GM21619 (cell line): ENCODE results near the gene TSPAN18.

Experiments
- ATAC-seq: cut with Tn5 transposase; IDR thresholded peaks from one replicate; pipeline ENCODE4 v1.9.1; 2021; ENCODE audit not compliant: unreplicated experiment

TSPAN18 gene

DNA sequence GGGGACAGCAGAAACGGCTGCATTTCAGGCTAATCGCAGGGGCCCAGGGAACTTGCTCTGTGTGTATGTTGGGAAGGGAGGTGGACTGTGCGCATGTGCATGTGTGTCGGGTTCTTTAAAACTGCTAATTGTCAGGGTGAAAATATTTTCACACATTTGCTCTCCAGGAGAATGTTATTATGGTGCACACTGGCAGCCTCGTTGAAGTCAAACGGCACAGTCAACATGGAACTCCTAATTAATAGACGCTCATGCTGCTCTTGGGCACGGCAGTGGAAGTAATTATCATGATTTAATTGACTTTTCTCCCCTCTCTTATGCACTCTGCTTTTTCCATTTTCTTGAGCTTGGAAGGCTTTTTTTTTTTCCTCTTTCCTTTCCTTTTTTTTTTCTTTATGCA is 92.6 kb downstream of the TSPAN18 start:
- no peak for ATAC-seq

DNA sequence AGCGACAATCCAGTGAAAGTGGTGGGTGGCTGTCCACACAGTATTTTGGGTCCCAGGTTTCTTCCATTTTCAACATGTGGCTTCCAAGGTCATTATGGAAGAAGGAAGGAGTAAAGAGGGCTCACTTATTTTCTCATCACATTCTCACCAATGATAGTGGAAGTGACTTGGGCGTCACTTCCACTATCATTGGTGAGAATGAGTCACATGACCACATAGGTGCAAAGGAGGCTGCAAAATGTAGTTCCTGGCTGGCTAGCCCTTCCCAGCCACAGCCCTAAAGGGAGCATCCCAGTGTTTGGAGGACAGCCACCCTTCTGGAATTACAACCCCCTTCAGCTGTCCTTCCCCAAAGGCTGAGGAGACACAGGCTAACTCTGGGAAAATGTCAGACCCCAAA is 95.6 kb downstream of the TSPAN18 start:
- no peak for ATAC-seq

DNA sequence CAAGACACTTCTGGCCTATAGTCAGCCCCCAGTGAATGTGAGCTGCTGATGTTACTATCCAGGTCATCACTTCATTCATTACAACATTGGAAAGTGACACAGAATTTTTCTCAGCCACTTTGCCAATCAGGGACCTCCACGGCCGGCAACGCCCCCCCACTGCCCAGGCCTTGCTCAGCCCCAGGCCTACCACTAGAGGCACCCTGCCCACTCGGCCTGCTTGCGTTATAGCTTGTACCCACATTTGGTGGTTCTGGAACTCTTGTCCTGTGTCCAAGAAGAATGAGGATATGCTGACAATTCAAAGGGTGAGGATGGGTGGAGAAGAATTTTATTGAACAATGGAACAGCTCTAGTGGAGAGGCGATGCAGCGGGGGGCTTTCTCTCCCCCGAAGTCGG is 96.2 kb downstream of the TSPAN18 start:
- ATAC-seq: no peak

DNA sequence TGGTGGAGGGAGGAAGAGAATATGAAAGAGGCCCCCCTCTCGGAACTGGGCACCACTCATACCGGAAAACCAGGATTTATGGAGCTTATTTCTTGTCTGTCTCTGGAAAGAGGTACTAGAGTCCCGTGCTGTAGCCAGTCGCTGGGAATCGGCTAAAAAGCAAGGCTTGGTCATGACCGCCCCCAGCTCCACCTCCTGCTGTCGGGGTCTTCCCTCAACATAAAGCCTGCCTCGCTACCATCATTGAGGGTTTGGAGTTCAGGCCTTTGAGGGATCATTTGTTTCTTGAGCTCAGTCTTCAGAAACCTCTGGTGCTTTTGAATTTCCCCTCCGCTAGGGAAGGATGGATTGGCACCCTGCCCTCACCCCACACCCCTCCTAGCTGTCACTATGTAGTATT is 97.1 kb downstream of the TSPAN18 start:
- ATAC-seq: no peak

DNA sequence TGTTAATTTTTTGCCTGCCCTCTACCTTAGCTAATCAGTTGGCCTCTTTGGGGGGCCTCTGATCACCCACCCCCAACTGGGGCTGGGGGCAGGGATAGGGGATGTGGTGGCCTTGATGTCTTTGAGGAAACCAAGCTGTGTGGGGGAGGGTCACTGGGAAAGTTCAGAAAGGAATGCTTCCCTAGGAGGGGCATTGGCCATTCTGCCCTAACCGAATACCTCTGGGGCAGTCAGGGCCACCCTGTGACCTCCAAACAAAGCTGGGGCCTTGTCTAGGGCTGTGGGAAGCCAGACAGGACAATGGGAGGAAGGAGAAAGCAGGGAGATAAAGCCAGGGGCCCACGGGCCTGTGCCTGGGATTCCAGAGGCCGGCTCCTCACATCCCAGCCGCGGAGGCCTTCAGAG is 97.5 kb downstream of the TSPAN18 start:
- ATAC-seq: no peak

DNA sequence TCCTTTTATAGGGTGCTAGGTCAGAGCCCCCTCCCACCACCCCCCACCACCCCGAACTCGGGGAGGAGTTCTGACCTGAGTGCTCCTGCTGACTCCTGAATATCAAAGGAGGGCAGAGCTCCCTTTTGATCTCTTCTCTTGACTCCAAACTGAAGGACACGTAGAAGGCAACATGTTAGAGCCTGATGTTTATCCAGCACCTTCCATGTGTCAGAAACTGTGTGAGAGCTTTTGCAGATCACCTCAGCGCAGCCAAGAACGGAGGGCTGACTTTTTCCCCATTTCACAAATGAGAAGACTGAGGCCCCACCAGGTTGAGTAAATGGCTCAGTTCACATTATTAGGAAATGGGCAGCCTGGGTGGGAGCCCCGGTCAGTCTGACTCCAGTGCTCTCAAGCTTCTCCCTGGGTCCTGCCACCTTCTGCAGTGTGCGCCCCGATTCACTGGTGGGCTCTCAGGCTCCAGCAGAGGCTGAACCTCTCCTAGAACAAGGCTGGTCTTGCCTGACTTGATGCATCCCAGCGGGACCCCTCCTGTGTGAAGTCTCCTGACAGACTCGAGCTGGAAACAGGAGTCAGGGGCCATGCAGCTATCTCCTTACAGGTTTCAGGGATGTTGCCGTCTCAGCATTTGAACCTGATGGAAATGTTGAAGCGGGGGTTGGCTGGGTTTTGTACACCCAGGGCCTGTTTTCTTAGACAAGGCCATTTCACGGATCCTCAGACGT is 98.5 kb downstream of the TSPAN18 start:
- ATAC-seq: no peak

DNA sequence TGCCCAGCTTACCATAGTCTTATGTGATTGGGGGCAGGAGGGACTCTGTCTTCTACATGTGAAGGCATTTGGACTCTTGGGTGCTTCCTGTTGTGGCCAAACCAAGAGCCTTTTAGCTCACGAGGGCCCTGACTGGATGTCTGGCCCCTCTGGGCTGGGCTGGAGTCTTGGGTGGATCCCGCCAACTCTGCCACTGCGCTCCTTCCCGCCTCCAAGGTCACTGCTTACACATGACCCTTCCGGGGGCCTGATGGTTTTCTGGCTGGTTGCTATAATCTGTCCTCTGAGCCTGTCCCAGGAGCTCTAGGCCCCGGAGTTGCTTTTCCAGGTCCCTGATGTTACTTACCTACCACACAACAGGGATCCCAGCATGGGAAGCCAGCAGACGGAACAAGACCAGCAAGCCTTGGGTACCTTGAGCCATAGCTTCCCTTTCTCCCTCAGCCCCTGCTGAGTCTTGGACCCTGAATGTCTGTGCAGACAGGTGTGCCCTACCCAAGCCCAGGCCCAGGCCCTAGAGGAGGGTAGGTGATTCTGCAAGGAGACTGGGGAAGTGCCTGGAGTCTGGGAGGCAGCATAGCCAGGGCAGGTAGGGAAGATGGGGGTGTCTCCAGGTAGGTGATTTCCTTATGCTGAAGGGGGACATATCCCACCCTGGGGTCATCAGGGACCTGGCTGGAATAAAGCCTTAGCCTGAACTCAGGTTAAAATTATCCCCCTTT is 100.3 kb downstream of the TSPAN18 start:
- no peak for ATAC-seq

DNA sequence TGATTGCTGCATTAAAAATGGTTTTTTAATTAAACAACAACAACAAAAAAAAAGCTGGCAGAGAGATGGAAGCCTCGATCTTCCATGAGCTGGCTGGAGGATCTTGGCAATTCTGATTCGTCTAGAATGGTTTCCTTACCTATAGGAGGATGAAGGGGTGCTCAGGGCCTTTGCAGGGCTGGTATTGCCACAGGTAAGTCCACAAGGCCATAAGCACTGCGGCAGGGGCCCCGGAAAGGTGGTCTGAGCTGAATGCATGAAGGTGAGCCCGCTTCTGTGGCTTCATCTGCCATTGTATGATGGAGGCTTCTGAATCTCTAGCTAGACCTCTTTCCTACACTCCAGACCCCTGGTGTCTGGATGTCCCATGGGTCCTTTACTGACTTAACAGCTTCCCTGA is 101.5 kb downstream of the TSPAN18 start:
- ATAC-seq: no peak

DNA sequence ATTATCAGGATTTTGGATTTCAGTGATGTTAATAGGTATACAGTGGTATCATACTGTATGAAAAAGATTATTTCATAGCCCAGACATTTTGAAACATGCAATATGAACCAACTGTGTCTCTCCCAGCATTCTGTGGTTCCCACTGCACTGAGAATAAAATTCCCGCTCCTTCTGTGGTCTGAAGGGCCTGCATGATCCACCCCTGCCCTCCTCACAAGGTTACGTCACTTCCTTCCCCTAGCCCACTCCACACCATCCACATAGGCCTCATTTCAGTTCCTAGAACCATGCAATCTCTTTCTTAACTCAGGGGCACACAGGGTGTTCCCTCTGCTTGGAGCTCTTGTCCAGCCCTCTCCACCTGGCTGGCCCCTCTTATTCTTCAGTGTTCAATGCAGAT is 103.1 kb downstream of the TSPAN18 start:
- no peak for ATAC-seq

DNA sequence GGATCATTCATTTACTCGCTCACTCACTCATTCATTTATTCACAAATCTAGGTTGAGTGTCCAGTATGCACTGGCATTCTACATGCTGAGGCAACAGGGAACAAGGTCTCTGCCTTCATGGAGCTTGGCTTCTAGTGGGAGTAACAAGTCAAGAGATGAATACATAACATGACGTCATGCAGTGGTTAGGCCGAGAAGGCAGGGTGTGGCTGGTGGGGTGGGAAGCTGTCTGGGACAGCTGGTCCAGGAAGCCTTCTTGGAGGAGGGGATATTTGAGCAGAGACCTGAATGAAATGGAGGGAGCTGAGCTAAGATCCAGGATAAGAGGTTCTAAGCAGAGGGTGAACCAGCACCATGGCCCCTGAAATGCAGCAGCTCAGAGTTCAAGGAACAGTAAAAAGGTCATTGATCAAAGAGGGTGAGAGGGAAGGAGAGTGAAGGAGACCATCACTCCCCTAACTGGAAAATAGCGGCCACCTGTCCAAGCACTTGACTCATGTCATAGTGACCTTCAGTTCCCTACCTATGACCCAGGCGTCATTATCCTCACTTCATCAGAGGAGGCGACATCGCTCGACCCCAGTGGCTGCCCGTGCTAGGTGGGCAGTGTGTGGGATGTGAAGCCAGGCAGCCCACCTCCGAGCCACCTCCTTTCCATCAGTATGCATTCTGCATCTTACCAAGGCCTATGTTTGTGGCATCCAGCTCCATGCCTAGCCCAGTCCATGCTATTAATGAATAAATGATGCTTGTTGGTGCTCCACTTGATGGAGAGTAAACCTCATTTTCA is 105.0 kb downstream of the TSPAN18 start:
- no peak for ATAC-seq

DNA sequence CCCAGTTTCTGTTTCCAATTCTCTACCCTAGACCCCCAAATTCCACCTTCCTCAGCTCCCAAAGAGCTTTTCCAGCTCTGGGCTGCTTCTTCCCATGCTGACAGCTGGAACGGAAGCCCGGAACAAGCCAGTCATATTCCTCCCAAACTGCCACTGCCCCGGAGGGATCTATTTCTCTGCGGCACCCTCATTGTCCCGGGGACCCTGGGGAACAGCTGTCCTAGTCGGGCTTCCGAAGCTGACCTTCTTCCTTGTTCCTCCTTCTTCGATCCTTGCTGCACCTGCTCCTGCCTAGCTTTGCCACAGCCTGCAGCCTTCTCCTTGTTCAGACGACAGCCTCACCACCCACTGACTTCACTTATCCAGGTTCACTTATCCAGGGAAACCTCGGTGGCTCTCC is 105.7 kb downstream of the TSPAN18 start:
- ATAC-seq: no peak

DNA sequence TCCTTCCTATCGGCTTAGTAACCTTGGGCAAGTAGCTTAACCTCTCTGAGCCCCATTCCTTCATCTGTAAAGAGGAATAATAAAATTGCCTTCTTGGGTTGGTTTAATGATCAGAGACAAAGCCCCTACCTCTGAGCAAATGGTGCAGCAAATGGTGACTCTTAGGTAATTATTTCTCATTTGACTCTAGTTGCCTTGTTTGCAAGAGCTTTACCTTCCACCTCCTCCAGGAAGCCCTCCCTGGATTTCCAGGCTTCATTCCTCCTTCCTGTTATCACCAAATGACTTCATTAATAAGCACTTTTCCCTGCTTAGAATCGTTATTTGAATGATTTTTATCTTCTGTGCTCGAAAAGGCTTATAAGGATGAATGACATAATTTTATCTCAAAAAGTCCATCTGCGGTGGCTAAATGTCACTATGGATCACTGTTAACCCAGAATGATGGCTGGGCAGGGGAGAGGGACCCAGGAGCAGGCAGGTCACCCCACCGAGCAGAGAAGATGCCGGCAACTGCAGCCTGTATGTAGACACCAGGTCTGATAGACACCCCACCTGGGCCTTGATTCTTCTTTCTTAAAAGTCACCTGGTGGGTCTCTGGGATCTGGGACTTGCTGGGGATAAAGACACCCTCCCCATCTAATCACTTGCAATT is 106.6 kb downstream of the TSPAN18 start:
- no peak for ATAC-seq

DNA sequence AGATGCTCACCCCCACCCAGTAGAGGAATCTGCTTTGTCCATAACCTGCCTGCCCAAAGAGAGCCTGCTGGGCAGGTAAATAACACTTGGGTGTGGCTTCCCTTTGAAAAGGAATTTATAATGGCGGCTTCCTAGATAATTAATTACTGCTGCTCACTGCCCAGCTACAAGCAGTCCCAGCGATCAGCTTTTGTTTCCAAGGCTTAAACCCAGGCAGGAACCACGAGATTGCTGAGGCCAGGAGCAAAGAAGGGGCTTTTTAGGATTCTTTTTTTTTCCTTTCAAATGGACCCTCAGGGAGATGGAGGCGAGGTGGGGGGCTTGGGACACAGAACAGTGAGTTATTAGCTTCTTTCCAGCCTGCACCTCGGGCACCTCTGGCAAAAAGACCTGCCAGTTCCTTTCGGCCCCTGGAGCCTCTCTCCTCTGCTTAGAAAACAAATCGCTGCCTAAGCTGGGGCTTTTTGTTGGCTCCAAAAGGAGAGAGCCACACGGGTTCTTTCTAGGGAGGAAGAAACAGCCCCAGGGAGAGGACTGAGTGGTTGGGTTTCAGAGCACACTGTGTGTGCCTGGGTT is 107.2 kb downstream of the TSPAN18 start:
- no peak for ATAC-seq

DNA sequence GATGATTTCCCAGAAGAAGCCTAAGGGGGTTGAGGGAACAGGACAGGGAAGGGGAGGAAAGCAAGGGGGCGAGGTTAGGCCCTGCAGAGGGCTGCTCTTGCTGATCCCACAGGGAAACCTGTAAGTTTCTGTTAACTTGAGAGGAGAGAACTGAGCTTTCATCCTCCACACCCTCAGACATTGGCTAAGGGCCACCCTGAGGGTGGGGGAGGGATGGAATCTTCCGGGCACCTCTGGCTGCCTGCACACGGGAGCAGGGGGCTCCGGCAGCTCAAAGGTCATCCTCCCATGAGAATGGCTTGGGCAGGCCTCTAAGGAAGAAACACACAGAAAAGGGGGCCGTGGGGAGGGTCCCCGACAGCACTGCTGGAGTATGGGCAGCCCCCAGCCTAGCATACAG is 108.1 kb downstream of the TSPAN18 start:
- no peak for ATAC-seq

DNA sequence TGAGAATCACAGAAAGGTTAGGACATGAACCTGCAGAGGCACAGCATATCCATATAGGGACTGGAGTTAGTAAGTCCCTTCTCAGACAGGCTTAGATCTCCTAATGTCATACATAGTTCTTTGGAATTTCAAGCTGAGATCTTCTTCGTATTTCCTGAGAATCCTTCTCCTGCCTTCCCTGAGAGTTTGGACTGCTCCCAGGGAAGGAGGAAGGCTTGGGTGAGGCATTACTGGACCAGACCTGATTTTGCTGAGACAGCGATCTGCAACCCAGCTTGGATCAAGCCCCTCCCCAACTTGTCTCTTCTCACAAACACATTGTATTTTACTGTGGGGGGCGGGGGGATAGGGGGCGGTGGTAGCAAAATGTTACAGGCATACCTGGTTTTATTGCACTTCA is 108.5 kb downstream of the TSPAN18 start:
- ATAC-seq: no peak

DNA sequence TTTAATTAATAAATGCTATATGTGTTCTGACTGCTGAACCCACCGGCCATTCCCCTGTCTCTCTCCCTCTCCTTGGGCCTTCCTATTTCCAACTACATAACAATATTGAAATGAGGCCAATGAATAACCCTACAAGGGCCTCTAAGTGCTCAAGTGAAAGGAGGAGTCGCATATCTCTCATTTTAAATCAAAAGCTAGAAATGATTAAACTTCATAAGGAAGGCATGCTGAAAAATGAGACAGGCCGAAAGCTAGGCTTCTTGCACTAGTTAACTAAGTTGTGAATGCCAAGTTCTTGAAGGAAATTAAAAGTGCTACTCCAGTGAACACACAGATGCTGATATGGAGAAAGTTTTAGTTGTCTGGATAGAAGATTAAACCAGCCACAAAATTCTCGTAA is 109.2 kb downstream of the TSPAN18 start:
- ATAC-seq: no peak

DNA sequence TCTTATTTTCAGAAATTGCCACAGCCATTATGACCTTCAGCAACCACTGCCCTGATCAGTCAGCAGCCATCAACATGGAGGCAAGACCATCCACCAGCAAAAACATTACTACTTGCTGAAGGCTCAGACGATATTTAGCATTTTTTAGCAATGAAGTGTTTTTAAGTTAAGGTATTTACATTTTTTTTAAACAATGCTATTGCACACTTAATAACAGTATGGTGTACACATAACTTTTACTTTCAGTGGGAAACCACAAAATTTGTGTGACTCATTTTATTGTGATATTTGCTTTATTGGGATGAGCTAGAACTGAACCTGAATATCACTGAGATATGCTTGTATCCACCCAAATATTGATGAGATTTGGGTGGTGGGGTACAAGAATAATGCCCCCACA is 110.9 kb downstream of the TSPAN18 start:
- no peak for ATAC-seq

DNA sequence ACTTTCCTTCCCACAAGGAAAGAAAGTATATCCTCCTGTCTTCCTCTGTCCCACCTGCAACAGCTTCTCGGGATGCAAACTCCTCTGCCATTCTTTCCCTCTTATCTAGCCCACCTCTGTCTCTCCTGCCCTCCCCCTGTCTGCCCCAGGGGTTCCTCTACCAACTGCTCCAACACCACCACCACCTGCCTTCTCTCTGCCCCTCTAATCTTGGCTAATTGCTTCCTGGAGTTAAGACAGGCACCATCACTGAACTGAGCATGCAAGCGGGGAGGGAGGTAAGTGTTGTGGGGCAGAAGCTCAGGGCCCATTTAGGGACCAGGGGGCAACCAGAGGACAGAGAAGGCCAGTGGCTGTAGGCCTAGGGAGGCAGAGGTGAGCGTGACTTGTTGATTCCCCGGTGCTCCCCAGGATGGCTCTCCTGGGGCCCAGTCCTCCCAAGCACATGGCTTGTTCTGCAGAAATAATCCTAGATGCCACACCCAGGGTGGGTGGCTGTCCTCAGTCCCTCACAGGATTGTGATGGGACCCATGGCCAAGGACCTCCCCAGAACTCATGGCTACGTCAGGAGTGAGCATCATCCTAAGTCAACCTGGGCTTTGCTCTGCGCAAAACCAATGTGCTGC is 112.8 kb downstream of the TSPAN18 start:
- ATAC-seq: no peak

DNA sequence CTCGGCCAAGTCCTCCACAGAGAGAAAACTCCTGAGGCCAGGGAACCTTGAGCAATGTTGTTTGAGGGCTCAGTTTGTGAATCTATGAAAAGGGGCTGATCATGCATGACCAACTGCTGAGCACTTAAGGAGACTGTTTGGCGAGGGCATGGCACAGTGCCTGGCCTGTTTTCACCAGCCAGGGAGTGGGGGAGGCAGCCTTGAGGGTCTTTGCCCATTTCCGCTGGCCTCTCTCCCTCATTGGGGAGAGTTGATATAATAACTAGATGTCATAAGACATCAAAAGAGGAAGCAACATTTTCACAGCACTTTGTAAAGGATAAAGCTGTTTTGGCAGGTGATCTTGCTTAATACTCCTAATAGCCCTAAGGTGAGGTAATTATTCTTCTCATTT is 113.3 kb downstream of the TSPAN18 start:
- ATAC-seq: no peak

DNA sequence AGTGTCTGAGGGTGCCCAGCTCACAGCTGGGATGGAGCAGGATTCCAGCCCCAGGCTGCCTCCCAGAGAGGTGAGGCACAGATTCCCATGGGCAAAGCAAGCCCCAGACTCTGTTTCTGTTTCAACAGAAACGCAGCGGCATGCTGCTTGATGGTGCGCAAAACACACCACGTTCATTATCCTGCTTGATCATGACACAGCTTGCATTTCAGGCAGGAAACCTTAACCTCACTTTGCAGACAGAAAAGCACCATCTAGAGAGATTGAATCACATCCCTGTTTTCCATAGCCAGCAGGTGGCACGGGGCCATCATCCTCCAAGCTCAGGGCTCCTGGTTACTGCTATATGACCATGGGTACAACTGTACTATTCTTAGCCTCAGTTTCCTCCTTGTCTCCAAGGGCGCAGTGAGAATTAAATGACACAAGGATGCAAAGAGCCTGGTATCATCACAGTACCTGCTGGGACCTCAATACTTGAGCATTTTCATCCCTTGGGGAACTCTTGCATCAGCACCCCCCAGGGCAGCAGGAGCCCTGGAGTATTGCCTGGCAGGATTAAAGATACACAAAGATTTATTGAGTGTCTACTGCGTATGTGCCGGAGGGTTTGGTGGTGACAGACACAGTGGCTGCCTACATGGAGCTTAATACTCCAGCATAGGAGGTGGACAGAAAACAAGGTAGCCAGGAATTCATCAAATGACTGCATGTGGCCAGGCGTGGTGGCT is 113.9 kb downstream of the TSPAN18 start:
- ATAC-seq: no peak
